Mucosa of descending colon (tissue), 3 donors: ENCODE results near the gene UTS2R. TPM values are rescaled to one million over a fixed set of nuclear protein-coding genes. Genes with fewer than 3 reads are reported as not detected.

ENCODE experiments used
- ATAC-seq: fragments of 200-7000 bp; cut with Tn5 transposase; one replicate; pipeline ENCODE4 v1.9.1; 2020; ENCODE audit warnings: mild to moderate bottlenecking, moderate library complexity
- DNase-seq, 3 donors: peaks; one replicate each; pipeline ENCODE4 v3.0.0-alpha.2; 2020
- H3K36me3 ChIP-seq: fragments of 200-600 bp; one replicate; pipeline ENCODE4 v1.8.0; 2021; ENCODE audit warnings: low read depth, mild to moderate bottlenecking
- H3K4me1 ChIP-seq: fragments of 200-600 bp; one replicate; pipeline ENCODE4 v1.8.0; 2021; ENCODE audit warnings: low read depth, mild to moderate bottlenecking
- H3K4me3 ChIP-seq: fragments of 200-600 bp; one replicate; pipeline ENCODE4 v1.8.0; 2021; ENCODE audit warnings: mild to moderate bottlenecking
- H3K9me3 ChIP-seq: fragments of 200-600 bp; one replicate; pipeline ENCODE4 v1.8.0; 2021; ENCODE audit warnings: mild to moderate bottlenecking
- intact Hi-C, 2 donors: fragments of 100-400 bp; cut with DNase I in 1 of 2; cut with micrococcal nuclease in 1 of 2; formaldehyde crosslinking; loops; one replicate each; pipeline versions ENCODE4 v1.11.0 to v1.11.1; 2022; cut with DNase I, micrococcal nuclease
- total RNA-seq, 3 donors: library from RNA; stranded (reverse); fragmentation: NEBNext Ultra II Directional in 2 of 3; extraction: Animal tissue kit (Norgen Biotek cat#: 25700) in 2 of 3; gene quantifications; one replicate each; pipeline versions ENCODE4 v1.2.1 to v1.2.4, GENCODE V29; 2021 to 2023
- TF ChIP-seq, protein P1 (sequence below): fragments of 200-600 bp; IDR thresholded peaks from one replicate; pipeline ENCODE4 v1.8.0; 2022; ENCODE audit warnings: antibody characterized with exemption, mild to moderate bottlenecking
- donor health status: DM: no; HTN: no; CAD: no; lungs with moderate emphysema.
- donor health status: DM: no; HTN: no; CAD: no.
- donor health status: DM: no; HTN: yes; CAD: no.

UTS2R gene
- total RNA-seq, 3 donors from 2014 or later: not detected

DNA sequence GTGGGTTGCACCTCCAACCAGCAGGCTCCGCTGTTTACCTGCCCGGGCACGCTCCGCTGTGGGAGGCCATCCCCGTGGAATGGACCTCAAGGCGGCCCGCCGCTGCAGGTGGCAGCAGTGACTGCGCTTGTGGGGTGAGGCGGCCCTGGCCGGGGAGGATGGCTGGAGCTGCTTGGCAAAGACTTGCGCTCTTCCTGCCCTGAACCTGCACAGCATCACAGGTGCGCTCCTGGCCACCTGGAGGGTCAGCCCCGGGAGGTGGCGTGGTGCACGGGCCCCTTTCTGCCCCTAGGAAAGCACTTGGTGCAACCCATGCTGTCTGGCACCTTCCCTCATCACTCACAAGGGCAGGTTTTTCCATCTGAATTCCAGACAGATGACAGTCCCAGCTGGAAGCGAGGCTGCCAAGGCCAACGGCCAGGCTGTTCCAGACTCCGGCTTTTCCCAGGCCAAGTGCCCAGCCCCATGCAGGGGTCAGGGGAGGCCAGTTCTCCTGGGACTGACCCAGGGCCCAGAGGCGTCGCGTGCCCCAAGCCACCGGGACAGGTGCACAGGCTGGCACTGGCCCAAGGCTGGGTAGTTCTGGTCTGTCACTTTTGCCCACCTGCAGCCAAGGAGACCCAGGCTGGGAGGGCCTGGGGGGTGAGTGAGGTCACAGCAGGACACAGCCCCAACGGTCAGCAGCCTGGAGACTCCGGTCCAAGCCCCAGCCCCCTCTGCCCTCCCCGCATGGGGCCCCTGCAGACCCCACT, 13.3 kb downstream of the UTS2R start:
- Histone ChIP-seq H3K9me3 (no peaks in the 10 kb centered on the region), H3K4me1 (peaks cover 5% of the 10 kb centered on the region), H3K4me3 (no peak overlapping the region), H3K36me3 (no peaks in the 10 kb centered on the region)
- DNase-seq (peak; percentile 54 to 63 (median 56)), ATAC-seq (peak; percentile 83)
- TF ChIP-seq, protein P1, sequence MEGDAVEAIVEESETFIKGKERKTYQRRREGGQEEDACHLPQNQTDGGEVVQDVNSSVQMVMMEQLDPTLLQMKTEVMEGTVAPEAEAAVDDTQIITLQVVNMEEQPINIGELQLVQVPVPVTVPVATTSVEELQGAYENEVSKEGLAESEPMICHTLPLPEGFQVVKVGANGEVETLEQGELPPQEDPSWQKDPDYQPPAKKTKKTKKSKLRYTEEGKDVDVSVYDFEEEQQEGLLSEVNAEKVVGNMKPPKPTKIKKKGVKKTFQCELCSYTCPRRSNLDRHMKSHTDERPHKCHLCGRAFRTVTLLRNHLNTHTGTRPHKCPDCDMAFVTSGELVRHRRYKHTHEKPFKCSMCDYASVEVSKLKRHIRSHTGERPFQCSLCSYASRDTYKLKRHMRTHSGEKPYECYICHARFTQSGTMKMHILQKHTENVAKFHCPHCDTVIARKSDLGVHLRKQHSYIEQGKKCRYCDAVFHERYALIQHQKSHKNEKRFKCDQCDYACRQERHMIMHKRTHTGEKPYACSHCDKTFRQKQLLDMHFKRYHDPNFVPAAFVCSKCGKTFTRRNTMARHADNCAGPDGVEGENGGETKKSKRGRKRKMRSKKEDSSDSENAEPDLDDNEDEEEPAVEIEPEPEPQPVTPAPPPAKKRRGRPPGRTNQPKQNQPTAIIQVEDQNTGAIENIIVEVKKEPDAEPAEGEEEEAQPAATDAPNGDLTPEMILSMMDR: no peak
- intact Hi-C loops: no loop called here

DNA sequence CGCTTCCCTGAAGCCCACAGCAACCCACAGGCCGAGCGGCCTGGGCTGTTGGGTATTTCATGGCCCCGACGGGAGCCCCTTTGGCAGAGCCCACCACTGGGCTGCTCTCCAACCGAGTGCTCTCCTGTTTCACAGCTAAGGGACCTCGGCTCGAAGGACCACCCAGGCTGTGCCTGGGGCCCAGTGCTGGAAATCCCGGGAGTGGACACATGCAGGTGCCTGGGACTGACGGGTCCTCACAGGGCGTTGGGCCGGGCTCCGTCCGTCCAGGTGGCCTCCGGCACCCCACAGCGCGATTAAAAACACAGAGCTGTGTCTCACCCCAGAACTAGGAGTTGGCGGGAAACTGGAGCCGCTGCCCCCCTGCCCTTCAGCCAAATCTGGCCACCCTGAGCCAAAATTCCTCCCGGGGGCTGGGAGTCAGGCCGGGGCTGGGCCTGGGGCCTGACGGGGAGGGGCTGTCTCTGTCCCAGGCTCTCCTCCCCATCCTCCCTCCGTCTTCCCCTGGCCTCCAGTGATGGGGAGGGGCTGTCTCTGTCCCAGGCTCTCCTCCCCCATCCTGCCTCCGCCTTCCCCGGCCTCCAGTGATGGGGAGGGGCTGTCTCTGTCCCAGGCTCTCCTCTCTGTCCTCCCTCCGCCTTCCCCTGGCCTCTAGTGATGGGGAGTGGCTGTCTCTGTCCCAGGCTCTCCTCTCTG, 14.1 kb downstream of the UTS2R start:
- Histone ChIP-seq H3K4me3 (no peak overlapping the region), H3K36me3 (no peaks in the 10 kb centered on the region), H3K9me3 (no peaks in the 10 kb centered on the region), H3K4me1 (peaks cover 5% of the 10 kb centered on the region)
- intact Hi-C loops: no loop called here
- DNase-seq: peak in 1 of 3 donors; percentile 34
- TF ChIP-seq, protein P1: no peak
- ATAC-seq: no peak

DNA sequence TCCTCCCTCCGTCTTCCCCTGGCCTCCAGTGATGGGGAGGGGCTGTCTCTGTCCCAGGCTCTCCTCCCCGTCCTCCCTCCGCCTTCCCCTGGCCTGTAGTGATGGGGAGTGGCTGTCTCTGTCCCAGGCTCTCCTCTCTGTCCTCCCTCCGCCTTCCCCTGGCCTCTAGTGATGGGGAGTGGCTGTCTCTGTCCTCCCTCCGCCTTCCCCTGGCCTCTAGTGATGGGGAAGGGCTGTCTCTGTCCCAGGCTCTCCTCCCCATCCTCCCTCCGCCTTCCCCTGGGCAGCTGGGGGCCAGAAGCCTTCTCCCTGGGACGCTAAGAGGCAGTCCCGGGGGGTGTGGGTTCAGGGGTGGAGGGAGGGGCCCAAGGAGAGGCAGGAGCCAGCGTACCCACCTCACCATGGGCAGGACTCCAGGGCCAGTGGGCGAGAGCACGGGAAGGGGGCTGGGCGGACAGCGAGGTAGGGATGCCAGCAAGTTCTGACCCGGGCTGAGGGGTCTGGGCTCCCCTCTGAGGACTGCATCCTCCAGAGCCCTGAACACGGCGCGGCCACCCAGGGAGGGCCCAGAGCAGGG, 14.8 kb downstream of the UTS2R start:
- no peak for ATAC-seq
- intact Hi-C loops: no loop called here
- no peaks in the 10 kb centered on the region for H3K36me3 ChIP-seq
- no peak overlapping the region for H3K4me3 ChIP-seq
- no peak for DNase-seq
- TF ChIP-seq, protein P1: no peak
- H3K4me1 ChIP-seq: peaks cover 5% of the 10 kb centered on the region
- no peaks in the 10 kb centered on the region for H3K9me3 ChIP-seq

DNA sequence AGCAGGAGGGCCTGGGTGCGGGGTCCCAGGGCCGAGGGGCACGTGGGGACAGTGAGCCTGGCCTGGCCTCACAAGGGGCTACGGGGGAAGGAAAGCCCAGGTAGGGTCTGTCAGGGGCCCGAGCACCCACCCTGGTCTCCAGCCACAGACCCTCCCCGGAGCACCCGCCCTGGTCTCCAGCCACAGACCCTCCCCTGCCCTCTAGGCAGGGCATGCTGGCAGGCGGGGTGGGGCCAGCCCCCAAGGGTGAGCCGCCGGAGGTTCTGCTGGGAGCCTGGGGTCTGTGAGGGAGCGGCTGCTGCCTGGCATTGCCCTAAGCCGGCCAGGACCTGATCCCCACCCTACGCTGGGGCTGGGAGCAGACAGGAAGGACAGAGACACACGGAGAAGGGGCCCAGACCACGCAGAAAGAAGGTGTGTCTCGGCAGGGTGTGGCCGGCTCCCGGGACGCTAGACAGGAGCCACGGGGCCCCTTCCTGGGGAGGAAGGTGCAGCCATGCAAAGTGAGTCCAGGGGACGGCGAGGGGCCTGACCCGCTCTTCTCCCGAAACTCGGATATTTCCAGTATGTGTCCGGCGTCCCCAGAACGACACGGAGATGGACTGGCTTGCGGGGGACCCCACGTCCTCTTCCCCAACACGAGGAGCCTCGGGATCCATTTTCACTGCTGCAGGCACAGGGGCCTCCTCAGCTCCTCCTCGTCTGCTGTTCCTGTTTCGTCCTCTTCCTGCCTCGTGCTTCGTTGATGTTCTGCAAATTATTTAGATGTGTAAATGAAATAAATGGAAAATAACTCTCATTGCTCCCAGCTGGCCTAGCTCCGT, 15.5 kb downstream of the UTS2R start:
- peak; percentile 12 for ATAC-seq
- DNase-seq: no peak

DNA sequence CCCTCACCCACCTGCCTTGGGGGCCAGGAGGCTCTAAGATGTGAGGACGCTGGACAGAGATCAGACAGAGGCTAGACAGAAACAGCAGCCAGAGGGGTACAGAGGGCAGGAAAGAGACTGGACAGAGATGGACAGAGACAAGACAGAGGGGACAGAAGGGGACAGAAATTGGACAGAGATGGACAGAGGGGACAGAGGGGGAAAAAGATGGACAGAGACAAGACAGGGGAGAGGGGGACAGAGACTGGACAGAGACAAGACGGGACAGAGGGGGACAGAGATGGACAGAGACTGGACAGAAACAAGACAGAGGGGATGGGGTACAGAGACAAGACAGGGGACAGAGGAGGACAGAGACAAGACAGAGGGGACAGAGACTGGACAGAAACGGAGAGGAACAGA, 16.1 kb downstream of the UTS2R start:
- DNase-seq: no peak
- peaks cover 5% of the 10 kb centered on the region for H3K4me1 ChIP-seq
- TF ChIP-seq, protein P1: no peak
- H3K36me3 ChIP-seq: no peaks in the 10 kb centered on the region
- no peak for ATAC-seq
- no peaks in the 10 kb centered on the region for H3K9me3 ChIP-seq
- intact Hi-C loops: no loop called here
- H3K4me3 ChIP-seq: no peak overlapping the region

More for the DNA sequence above, 15.5 kb downstream of the UTS2R start:
- Histone ChIP-seq H3K9me3 (no peaks in the 10 kb centered on the region), H3K4me3 (no peak overlapping the region), H3K36me3 (no peaks in the 10 kb centered on the region), H3K4me1 (peaks cover 5% of the 10 kb centered on the region)
- intact Hi-C loops: no loop called here
- TF ChIP-seq, protein P1: no peak
